H1 (cell line): ENCODE results near the gene NGEF. TPM values are rescaled to one million over a fixed set of nuclear protein-coding genes. Genes with fewer than 3 reads are reported as not detected.

Experiments
- CTCF ChIA-PET: fragments of 300-600 bp; sonication (Branson Sonifier 250); formaldehyde crosslinking; loops from one replicate; lab custom pipeline; 2021; ENCODE audit not compliant: partially characterized antibody; lab: Charles Lee
- POLR2A ChIA-PET: fragments of 300-600 bp; sonication (Branson Sonifier 250); formaldehyde crosslinking; loops from one replicate; lab custom pipeline; 2021; ENCODE audit warnings: inconsistent platforms; ENCODE audit not compliant: partially characterized antibody; lab: Charles Lee
- DNase-seq, 2 experiments: peaks; one replicate each; pipeline versions ENCODE4 v3.0.0 to v3.0.0-alpha.2; 2010 to 2022; ENCODE audit warnings: low spot score in 2 of 2, low read depth in 1 of 2, mixed read lengths in 1 of 2
- FAIRE-seq: peaks from 2 replicates; lab custom pipeline; 2011; peaks lifted over from hg19 to GRCh38; lab: Jason Lieb, UNC
- H2AFZ ChIP-seq: 2 replicates; pipeline ENCODE4 v1.8.1; 2012; ENCODE audit warnings: low read length, inconsistent platforms
- H2AK5ac ChIP-seq: 2 replicates; pipeline ENCODE4 v1.6.1; 2013; ENCODE audit warnings: low read depth, low read length
- H2BK120ac ChIP-seq: replicated peaks from 2 replicates; pipeline ENCODE3; 2013; ENCODE audit warnings: low read depth, low read length, inconsistent platforms
- H2BK12ac ChIP-seq: 2 replicates; pipeline ENCODE4 v1.6.1; 2013; ENCODE audit warnings: low read depth, low read length
- H2BK15ac ChIP-seq: 2 replicates; pipeline ENCODE4 v1.6.1; 2013; ENCODE audit warnings: low read length
- H2BK20ac ChIP-seq: 2 replicates; pipeline ENCODE4 v1.6.1; 2013; ENCODE audit warnings: low read length
- H2BK5ac ChIP-seq: 2 replicates; pipeline ENCODE4 v1.6.1; 2013; ENCODE audit warnings: low read depth, low read length
- H3K14ac ChIP-seq: 2 replicates; pipeline ENCODE4 v1.6.1; 2013; ENCODE audit warnings: inconsistent platforms; ENCODE audit not compliant: insufficient read length
- H3K18ac ChIP-seq: 2 replicates; pipeline ENCODE4 v1.6.1; 2013; ENCODE audit warnings: low read length; ENCODE audit errors: extremely low read depth
- H3K23ac ChIP-seq: 2 replicates; pipeline ENCODE4 v1.6.1; 2013; ENCODE audit warnings: inconsistent platforms; ENCODE audit not compliant: insufficient read length
- H3K23me2 ChIP-seq: 2 replicates; pipeline ENCODE4 v1.6.1; 2013; ENCODE audit warnings: low read depth, low read length
- H3K27ac ChIP-seq: 2 replicates; pipeline ENCODE4 v1.6.1; 2011; ENCODE audit warnings: low read depth, low read length, inconsistent platforms
- H3K27me3 ChIP-seq, 4 experiments: replicated peaks in 1 of 4; 1 replicate in 1 of 4; 2 replicates in 3 of 4; pipeline versions ENCODE4 v1.6.1 to v1.8.1; 2011 to 2013; ENCODE audit warnings: low read length in 3 of 4, mild to moderate bottlenecking in 3 of 4, inconsistent platforms in 2 of 4, mixed read lengths in 2 of 4, moderate library complexity in 1 of 4; ENCODE audit not compliant: control insufficient read depth in 3 of 4, insufficient read depth in 3 of 4; ENCODE audit errors: extremely low read depth in 1 of 4
- H3K36me3 ChIP-seq, 4 experiments: 2 replicates each; pipeline versions ENCODE4 v1.6.1 to v1.8.1; 2011 to 2013; ENCODE audit warnings: mild to moderate bottlenecking in 4 of 4, low read length in 3 of 4, moderate library complexity in 2 of 4, control low read depth in 1 of 4, inconsistent platforms in 1 of 4; ENCODE audit not compliant: insufficient read depth in 4 of 4, control insufficient read depth in 2 of 4
- H3K4ac ChIP-seq: replicated peaks from 2 replicates; pipeline ENCODE3; 2013; ENCODE audit warnings: low read length, low read depth, mixed read lengths, inconsistent platforms; ENCODE audit not compliant: insufficient read length
- H3K4me1 ChIP-seq, 4 experiments: replicated peaks in 1 of 4; 1 replicate in 1 of 4; 2 replicates in 3 of 4; pipeline versions ENCODE4 v1.6.1 to v1.8.1; 2011 to 2013; ENCODE audit warnings: low read length in 3 of 4, inconsistent platforms in 2 of 4, mixed read lengths in 1 of 4; ENCODE audit not compliant: insufficient read depth in 4 of 4, control insufficient read depth in 3 of 4
- H3K4me2 ChIP-seq, 2 experiments: 2 replicates each; pipeline versions ENCODE4 v1.6.1 to v1.8.1; 2011 to 2013; ENCODE audit warnings: low read depth in 2 of 2, low read length in 2 of 2, control low read depth in 1 of 2, inconsistent platforms in 1 of 2, mild to moderate bottlenecking in 1 of 2; ENCODE audit not compliant: insufficient read depth in 1 of 2
- H3K4me3 ChIP-seq, 4 experiments: fragments of 200-600, 300-600 bp in 1 of 4; sonication (generic), shearing (Covaris generic), sonication (Bioruptor Twin) in 1 of 4; 2 replicates each; pipeline versions ENCODE4 v1.5.1 to v1.8.1; 2011 to 2016; ENCODE audit warnings: low read length in 4 of 4, low read depth in 3 of 4, control low read depth in 2 of 4, inconsistent platforms in 2 of 4, mild to moderate bottlenecking in 2 of 4, mixed read lengths in 1 of 4, moderate library complexity in 1 of 4; ENCODE audit not compliant: insufficient read depth in 2 of 4; ENCODE audit errors: extremely low read depth in 1 of 4
- H3K56ac ChIP-seq: replicated peaks from 2 replicates; pipeline ENCODE3; 2013; ENCODE audit warnings: low read depth, mild to moderate bottlenecking, mixed read lengths, low read length, inconsistent platforms; ENCODE audit not compliant: insufficient read length
- H3K79me1 ChIP-seq: 2 replicates; pipeline ENCODE4 v1.6.1; 2013; ENCODE audit warnings: low read depth, low read length, control low read depth
- H3K79me2 ChIP-seq, 2 experiments: 2 replicates each; pipeline versions ENCODE4 v1.6.1 to v1.8.1; 2012 to 2013; ENCODE audit warnings: low read length in 2 of 2, mild to moderate bottlenecking in 2 of 2, inconsistent platforms in 1 of 2; ENCODE audit not compliant: insufficient read depth in 2 of 2, control insufficient read depth in 1 of 2
- H3K9ac ChIP-seq, 4 experiments: replicated peaks in 1 of 4; 1 replicate in 1 of 4; 2 replicates in 3 of 4; pipeline versions ENCODE4 v1.6.1 to v1.8.1; 2011 to 2013; ENCODE audit warnings: low read depth in 3 of 4, low read length in 3 of 4, control low read depth in 2 of 4, mild to moderate bottlenecking in 2 of 4, moderate library complexity in 2 of 4, inconsistent platforms in 1 of 4; ENCODE audit errors: extremely low read depth in 1 of 4
- H3K9me3 ChIP-seq, 2 experiments: 2 replicates each; pipeline versions ENCODE4 v1.6.1 to v1.8.1; 2012 to 2013; ENCODE audit warnings: mild to moderate bottlenecking in 2 of 2, moderate library complexity in 2 of 2, control low read depth in 1 of 2, inconsistent platforms in 1 of 2, low read depth in 1 of 2, low read length in 1 of 2, mixed read lengths in 1 of 2; ENCODE audit not compliant: insufficient read depth in 2 of 2
- H4K20me1 ChIP-seq, 2 experiments: replicated peaks in 1 of 2; 2 replicates each; pipeline versions ENCODE3 to v1.8.1; 2011 to 2013; ENCODE audit warnings: inconsistent platforms in 2 of 2, low read length in 2 of 2, mild to moderate bottlenecking in 1 of 2; ENCODE audit not compliant: insufficient read depth in 2 of 2, control insufficient read depth in 1 of 2
- H4K5ac ChIP-seq: 2 replicates; pipeline ENCODE4 v1.6.1; 2013; ENCODE audit warnings: low read length, low read depth, mixed read lengths, inconsistent platforms; ENCODE audit not compliant: insufficient read length
- H4K8ac ChIP-seq: 2 replicates; pipeline ENCODE4 v1.8.0; 2013; ENCODE audit warnings: mild to moderate bottlenecking, moderate library complexity, low read length, inconsistent platforms; ENCODE audit not compliant: insufficient read depth; ENCODE audit errors: extremely low read depth
- H4K91ac ChIP-seq: replicated peaks from 2 replicates; pipeline ENCODE3; 2013; ENCODE audit warnings: low read length, mixed read lengths, inconsistent platforms; ENCODE audit not compliant: insufficient read length
- ASH2L ChIP-seq: fragments of 200-600, 300-600 bp; sonication (generic); IDR thresholded peaks from one replicate; pipeline ENCODE4 v1.7.1; 2017; ENCODE audit warnings: low read length
- CBX8 ChIP-seq: fragments of 300-800, 300-1000 bp; sonication (generic); IDR thresholded peaks from 2 replicates; pipeline ENCODE4 v1.7.1; 2016; ENCODE audit warnings: low read depth, low read length, borderline replicate concordance
- CTCF ChIP-seq, 3 experiments: IDR thresholded peaks; 1 replicate in 2 of 3; 2 replicates in 1 of 3; pipeline versions ENCODE4 v1.5.1 to v1.6.1; 2011; ENCODE audit warnings: low read length in 3 of 3, mild to moderate bottlenecking in 3 of 3, inconsistent platforms in 2 of 3, low read depth in 1 of 3, moderate library complexity in 1 of 3; ENCODE audit not compliant: insufficient read depth in 1 of 3; ENCODE audit errors: control extremely low read depth in 1 of 3
- GTF2F1 ChIP-seq: IDR thresholded peaks from 2 replicates; pipeline ENCODE4 v1.6.1; 2012; ENCODE audit warnings: low read depth, low read length, improper control_type of control experiment, borderline replicate concordance
- POLR2A ChIP-seq, 2 experiments: IDR thresholded peaks; 1 replicate in 1 of 2; 2 replicates in 1 of 2; pipeline ENCODE4 v1.6.1; 2011; ENCODE audit warnings: low read depth in 2 of 2, low read length in 2 of 2, mild to moderate bottlenecking in 2 of 2; ENCODE audit errors: control extremely low read depth in 1 of 2
- RBBP5 ChIP-seq: IDR thresholded peaks from 2 replicates; pipeline ENCODE4 v1.7.1; 2012; ENCODE audit warnings: low read depth, mild to moderate bottlenecking, inconsistent platforms, low read length, moderate library complexity, borderline replicate concordance
- SAP30 ChIP-seq: fragments of 300-600 bp; sonication (generic); IDR thresholded peaks from 2 replicates; pipeline ENCODE4 v1.7.1; 2012; ENCODE audit warnings: low read length, moderate library complexity, mild to moderate bottlenecking, inconsistent platforms; ENCODE audit not compliant: insufficient read depth, insufficient replicate concordance
- SIRT6 ChIP-seq: IDR thresholded peaks from one replicate; pipeline ENCODE4 v1.7.1; 2012; ENCODE audit warnings: low read length, inconsistent platforms
- SP2 ChIP-seq: IDR thresholded peaks from 2 replicates; pipeline ENCODE4 v1.6.1; 2012; ENCODE audit warnings: mild to moderate bottlenecking, low read length, inconsistent platforms
- SRF ChIP-seq: IDR thresholded peaks from 2 replicates; pipeline ENCODE4 v1.6.1; 2011; ENCODE audit warnings: mild to moderate bottlenecking, low read depth, low read length, moderate library complexity
- TAF1 ChIP-seq: IDR thresholded peaks from 2 replicates; pipeline ENCODE4 v1.6.1; 2011; ENCODE audit warnings: mild to moderate bottlenecking, low read depth, low read length
- ZNF274 ChIP-seq: IDR thresholded peaks from 2 replicates; pipeline ENCODE4 v1.7.0; 2012; ENCODE audit warnings: low read length, borderline replicate concordance; ENCODE audit errors: extremely low read depth
- WGBS, 2 experiments: shearing (Covaris generic) in 1 of 2; methylation state at CpG; one replicate each; pipeline versions ENCODE4 v1.1.6 to v1.1.7; 2013 to 2015; ENCODE audit warnings: low lambda C conversion rate in 2 of 2, mixed read lengths in 2 of 2, inconsistent platforms in 1 of 2, low coverage in 1 of 2, missing lambda C conversion rate in 1 of 2; ENCODE audit not compliant: insufficient replicate concordance in 2 of 2, insufficient coverage in 1 of 2, insufficient read length in 1 of 2; ENCODE audit errors: extremely low coverage in 1 of 2, missing lambda C conversion rate in 1 of 2; 5-methylcytosine and 5-hydroxymethylcytosine counted together
- polyA plus RNA-seq, 7 experiments: library from polyadenylated mRNA; depleted of rRNA in 3 of 7; stranded (reverse) in 5 of 7; unstranded in 2 of 7; fragments of >200 nt in 5 of 7; fragments of 200-250 nt in 2 of 7; gene quantifications; 1 replicate in 5 of 7; 2 replicates in 1 of 7; 4 replicates in 1 of 7; pipeline versions ENCODE4 v1.2.1 to v1.2.3, GENCODE V29; 2011 to 2013; ENCODE audit warnings: missing spikeins in 2 of 7, mixed read lengths in 2 of 7
- total RNA-seq: library from RNA; stranded (reverse); fragmentation: NEBNext Ultra II Directional; extraction: Animal tissue kit (Norgen Biotek cat#: 25700); gene quantifications from 2 replicates; pipeline ENCODE4 v1.2.1, GENCODE V29; 2021

Gene NGEF
- total and polyA plus RNA-seq, 2 of the 8 experiments (the other 6 are each of a cell fraction or from before 2014, with no cell fraction given), result 2.7 to 3.2 TPM

- DNase-seq, result no peak
- no peak overlapping the region for H4K5ac ChIP-seq
- TF ChIP-seq CTCF (IDR thresholded peaks at IDR 0.05; ENCODE audit: control extremely low read depth in 1 of 3, insufficient read depth in 1 of 3, low read depth in 1 of 3, low read length in 3 of 3), result no peak
- no peak for TF ChIP-seq SRF
- no peak for TF ChIP-seq SIRT6
- TF ChIP-seq SP2, result no peak
- TF ChIP-seq RBBP5, result no peak
- TF ChIP-seq SAP30, result no peak
- TF ChIP-seq CBX8, result no peak
- no peak for TF ChIP-seq GTF2F1
- no peak for TF ChIP-seq TAF1
- TF ChIP-seq ASH2L, result no peak
- TF ChIP-seq ZNF274, result no peak
- no peak for TF ChIP-seq POLR2A (IDR thresholded peaks at IDR 0.05; ENCODE audit: control extremely low read depth in 1 of 2, low read depth in 2 of 2, low read length in 2 of 2)
Observed at GRCh38 chr2:232833830-232834229, 179.2 kb downstream of the NGEF start.

More at GRCh38 chr2:232833830-232834229, 179.2 kb downstream of the NGEF start:
- no peak overlapping the region for H3K9ac ChIP-seq
- H3K23ac ChIP-seq, result no peak overlapping the region
- H3K23me2 ChIP-seq, result no peaks in the 10 kb centered on the region
- H4K91ac ChIP-seq, result no peak overlapping the region
- H3K4ac ChIP-seq, result no peak overlapping the region
- no peak overlapping the region for H3K27ac ChIP-seq
- no peak overlapping the region for H3K56ac ChIP-seq
- H3K79me1 ChIP-seq, result no peaks in the 10 kb centered on the region
- peaks cover 0 to 1% of the 10 kb centered on the region in 2 experiments for H4K20me1 ChIP-seq
- no peak overlapping the region for H2BK5ac ChIP-seq
- no peak overlapping the region for H2AFZ ChIP-seq
- H2BK20ac ChIP-seq, result no peak overlapping the region
- no peak overlapping the region for H3K18ac ChIP-seq
- no peak overlapping the region for H2BK120ac ChIP-seq
- CTCF ChIA-PET, result interaction anchor here (1.0 kb wide), 1 partner anchor 24 kb away, joined by 3 read pairs; no protein-coding TSS in a partner anchor
- H3K36me3 ChIP-seq, result peaks cover 4 to 40% (median 27%) of the 10 kb centered on the region in 4 experiments
- H3K4me2 ChIP-seq, result no peak overlapping the region
- H3K79me2 ChIP-seq, result no peaks in the 10 kb centered on the region
- no peak overlapping the region for H3K14ac ChIP-seq
- no peak overlapping the region for H2BK15ac ChIP-seq
- no peak overlapping the region for H2AK5ac ChIP-seq
- no peak overlapping the region for H2BK12ac ChIP-seq
- H3K4me3 ChIP-seq, result no peak overlapping the region
- POLR2A ChIA-PET, result interaction anchor here (1.1 kb wide), 1 partner anchor 8 kb away, joined by 5 read pairs; no protein-coding TSS in a partner anchor
- no peak overlapping the region for H4K8ac ChIP-seq
- H3K4me1 ChIP-seq, result no peaks in the 10 kb centered on the region
- no peaks in the 10 kb centered on the region for H3K9me3 ChIP-seq
- no peak for FAIRE-seq
- 75% methylated on average over 1 of the region's 1 CpG; no CpG with 5 or more reads in 1 of the 2 experiments for WGBS, 2 experiments
- H3K27me3 ChIP-seq, result no peaks in the 10 kb centered on the region
